C4-2B (cell line): ENCODE measurements around the gene AFAP1L1.

Source experiments
- ZFX ChIP-seq: fragments of 450-650 bp; IDR thresholded peaks from 2 replicates; pipeline ENCODE4 v1.6.1; 2017
- TF ChIP-seq, protein P1 (sequence below): fragments of 450-650 bp; conservative IDR thresholded peaks from 2 replicates; pipeline ENCODE4 v1.5.1; 2017; ENCODE audit warnings: mild to moderate bottlenecking

DNA sequence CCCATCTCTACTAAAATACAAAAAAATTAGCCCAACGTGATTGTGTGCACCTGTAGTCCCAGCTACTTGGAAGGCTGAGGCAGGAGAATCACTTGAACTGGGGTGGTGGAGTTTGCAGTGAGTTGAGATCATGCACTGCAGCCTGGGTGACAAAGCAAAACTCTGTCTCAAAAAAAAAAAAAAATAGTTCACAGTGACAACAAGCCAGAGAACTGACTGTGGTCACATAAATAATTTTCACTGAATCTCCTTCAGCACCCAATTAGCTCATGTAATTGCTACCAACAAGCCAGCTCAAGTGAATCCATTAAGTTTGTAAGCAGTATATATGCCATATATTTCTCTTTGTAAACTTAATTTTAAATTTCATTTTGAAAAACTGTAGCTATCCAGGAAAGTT lies 14.5 kb upstream of the AFAP1L1 start:
- TF ChIP-seq, protein P1, sequence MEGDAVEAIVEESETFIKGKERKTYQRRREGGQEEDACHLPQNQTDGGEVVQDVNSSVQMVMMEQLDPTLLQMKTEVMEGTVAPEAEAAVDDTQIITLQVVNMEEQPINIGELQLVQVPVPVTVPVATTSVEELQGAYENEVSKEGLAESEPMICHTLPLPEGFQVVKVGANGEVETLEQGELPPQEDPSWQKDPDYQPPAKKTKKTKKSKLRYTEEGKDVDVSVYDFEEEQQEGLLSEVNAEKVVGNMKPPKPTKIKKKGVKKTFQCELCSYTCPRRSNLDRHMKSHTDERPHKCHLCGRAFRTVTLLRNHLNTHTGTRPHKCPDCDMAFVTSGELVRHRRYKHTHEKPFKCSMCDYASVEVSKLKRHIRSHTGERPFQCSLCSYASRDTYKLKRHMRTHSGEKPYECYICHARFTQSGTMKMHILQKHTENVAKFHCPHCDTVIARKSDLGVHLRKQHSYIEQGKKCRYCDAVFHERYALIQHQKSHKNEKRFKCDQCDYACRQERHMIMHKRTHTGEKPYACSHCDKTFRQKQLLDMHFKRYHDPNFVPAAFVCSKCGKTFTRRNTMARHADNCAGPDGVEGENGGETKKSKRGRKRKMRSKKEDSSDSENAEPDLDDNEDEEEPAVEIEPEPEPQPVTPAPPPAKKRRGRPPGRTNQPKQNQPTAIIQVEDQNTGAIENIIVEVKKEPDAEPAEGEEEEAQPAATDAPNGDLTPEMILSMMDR, result no peak
- TF ChIP-seq ZFX, result no peak
